ENCODE measurements around the gene ZNF283.
"Not testable (repeated sequence)": the region's sequence is repeated elsewhere in the genome, so short reads cannot be mapped to it uniquely, and the experiment has no call there.

ZNF283 gene

DNA sequence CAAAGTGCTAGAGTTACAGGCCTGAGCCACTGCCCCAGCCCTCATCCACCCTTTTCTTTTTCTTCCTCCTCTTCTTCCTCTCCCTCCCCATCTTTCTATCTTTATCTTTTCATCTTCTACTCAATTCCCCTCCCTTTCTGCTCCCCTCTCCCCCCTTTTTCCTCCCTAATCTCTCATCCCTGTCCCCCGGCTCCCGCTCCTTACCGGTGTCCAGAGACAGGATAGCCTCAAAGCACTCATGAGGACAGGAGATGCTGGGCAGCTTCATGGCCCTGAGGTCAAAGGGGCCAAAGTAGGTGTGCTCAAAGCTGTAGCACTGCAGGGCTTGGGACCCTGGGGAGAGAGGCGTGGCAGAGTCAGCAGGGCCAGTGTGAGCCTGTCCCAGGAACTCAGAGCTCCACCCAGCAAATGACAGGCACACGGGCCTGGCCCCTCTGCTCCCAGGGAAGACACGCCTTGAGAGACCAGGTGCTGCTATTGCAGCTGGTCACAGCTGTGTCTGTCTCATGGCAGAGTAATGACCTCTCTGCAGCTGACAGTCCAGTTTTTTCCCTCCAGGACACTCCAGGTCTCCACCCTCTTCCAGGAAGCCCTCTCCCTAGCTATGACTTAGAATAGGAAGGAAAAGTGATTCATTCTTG, 27.5 kb upstream of the ZNF283 start:
- no peak for DNase-seq (ENCODE audit: low read depth)

DNA sequence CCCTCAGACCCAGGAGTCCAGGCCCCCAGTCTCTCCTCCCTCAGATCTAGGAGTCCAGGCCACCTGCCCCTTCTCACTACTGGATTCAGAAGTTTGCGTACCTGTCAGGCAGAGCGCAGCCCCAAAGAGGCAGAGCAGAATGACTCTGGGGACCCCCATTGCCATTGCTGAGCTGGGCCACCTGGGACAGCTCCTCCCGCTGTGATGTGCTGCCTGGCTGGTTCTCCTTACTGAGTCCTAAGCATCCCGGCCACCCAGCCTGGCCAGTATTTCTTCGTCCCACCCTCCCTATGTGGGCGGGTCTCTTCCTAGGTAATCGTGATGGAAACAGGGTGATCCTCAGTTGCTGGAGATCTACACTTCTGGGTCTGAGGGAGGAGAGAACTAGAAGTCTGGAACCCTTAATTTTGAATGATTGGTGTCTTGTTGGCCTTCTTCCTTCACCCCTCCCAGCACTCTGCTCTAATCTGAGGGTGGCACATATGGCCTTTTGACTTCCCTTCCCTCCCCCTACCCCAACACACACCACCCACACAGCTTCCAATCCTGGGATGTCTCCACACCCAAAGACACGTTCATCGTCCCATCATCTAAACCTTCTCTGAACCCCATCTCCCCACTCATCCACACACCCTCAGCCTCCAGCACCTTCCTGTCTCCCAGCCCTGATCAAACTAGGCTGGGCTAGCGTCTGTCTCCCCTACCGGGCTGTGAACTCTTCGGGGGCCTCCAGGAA, 24.7 kb upstream of the ZNF283 start, which contains the start of gene LYPD5:
TSS of gene LYPD5 (minus strand) at position 232 of the 736 bp plus-strand sequence. CDS start at position 165, 67 bp downstream.
- no peak for DNase-seq (ENCODE audit: low read depth)

DNA sequence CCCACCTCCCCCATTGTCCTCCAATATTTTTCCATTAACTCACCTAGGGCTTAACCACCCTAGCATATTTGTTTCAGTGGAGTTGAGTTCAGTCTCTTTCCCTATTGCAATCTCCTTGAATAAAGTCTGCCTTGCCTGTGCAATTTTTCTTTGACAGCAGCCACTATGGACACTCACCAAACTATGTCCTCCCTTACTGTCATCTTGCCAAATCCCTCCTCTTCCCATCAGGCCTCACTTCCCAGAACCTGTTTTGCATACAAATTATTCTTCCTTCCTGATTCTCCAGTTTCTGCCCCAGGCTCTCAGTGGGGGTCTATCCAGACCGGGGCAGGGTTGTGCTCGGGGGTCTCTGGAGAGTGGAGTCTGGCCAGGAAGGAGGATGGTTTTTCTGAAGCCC, 22.7 kb upstream of the ZNF283 start:
- no peak for DNase-seq (ENCODE audit: low read depth)

DNA sequence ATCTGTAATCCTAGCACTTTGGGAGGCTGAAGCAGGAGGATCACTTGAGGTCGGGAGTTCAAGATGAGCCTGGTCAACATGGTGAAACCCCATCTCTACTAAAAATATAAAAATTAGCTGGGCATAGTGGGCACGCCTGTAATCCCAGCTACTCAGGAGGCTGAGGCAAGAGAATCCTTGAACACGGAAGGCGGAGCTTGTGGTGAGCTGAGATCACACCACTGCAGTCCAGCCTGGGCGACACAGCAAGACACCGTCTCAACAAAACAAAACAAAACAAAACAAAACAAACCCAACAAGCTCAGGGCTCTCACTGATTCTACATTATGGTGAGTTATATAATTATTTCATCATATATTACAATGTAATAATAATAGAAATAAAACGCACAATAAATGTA, 20.7 kb upstream of the ZNF283 start:
- DNase-seq (ENCODE audit: low read depth) = not testable (repeated sequence)

DNA sequence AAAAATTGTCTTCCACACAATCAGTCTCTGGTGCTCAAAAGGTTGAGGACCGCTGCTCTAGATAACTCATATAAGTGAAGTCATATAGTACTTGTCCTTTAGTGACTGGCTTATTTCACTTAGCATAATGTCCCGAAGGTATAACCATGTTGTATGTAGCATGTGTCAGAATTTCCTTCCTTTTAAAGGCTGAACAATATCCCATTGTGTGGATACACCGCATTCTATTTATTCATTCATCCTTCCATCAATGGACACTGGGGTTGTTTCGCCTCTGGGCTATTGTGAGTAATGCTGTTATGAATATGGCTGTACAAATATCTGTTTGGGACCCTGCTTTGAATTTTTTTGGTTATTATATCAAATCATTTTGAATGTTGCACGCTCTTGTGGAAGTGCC, 20.3 kb upstream of the ZNF283 start:
- no peak for DNase-seq (ENCODE audit: low read depth)

DNA sequence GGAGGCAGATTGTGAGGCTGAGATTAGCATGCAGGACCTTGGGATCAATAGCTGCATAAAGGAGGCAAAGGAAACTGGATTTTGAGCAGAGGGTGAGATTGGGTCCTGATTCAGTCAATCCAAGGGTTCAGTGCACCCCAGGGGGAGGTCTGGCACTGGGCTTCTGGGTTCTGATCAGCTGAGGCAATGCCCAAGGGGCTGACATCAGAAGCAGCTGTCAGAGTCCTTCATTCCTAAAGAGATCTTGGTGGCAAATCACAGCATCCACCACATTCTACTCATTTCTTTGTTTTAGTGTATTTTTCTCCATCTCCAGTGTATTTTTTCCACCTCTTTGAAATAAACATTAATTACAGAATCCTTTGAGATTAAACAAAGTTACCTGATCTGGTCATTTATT, 19.5 kb upstream of the ZNF283 start:
- DNase-seq (ENCODE audit: low read depth) = no peak

DNA sequence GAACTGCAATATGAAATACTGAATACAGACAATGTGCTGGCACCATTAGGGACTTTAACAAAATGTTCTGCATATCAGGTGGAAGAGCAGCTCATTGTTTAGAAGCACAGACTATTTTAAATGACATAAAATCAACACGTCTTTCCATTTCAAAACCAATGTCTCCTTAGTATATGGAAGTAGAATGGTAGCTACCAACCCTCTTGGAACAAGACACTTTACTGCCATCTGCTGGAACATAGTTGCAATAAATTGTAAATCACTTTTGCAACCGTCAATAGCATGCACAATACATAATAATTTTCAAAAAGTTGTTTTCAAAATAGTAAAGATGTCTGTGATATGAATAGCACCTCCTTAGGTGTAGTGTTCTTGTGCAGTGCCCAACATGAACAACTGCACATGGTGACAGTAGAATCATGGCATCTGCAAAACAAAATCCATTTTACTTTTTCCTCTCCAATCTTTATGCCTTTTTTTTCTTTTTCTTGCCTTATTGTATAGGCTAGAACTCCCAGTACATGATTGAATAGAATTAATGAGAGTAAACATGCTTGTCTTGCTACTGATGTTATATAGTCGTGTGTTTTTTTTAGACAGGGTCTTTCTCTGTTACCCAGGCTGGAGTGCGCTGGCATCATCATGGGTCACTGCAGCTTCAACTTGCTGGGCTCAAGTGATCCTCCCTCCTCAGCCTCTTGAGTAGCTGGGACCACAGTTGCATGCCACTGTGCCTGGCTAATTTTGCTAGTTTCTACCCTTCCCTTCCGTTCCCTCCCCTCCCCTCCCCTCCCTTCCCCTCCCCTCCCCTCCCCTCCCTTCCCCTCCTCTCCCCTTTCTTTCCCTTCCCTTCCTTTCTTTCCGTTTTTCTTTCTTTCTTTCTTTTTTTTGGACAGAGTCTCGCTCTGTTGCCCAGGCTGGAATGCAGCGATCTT, 17.1 kb upstream of the ZNF283 start:
- no peak for DNase-seq (ENCODE audit: low read depth)

DNA sequence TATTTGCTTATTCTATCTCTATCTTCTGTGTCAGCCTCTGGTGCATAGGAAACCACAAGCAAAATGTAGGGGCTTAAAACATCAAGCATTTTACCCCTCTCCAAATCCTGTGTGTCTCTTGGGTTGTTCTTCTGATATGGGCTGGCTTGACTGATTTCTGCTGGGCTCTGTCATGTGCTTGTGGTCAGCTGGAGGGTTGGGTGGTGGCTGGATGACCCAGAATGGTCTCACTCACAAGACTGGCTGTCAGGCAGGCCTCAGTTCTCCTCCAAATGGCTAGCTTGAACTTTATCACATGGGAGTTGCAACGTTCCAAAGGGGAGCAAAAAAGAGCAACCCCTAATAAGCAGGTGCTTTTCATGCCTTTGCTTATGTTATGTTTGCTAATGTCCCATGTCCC, 15.3 kb upstream of the ZNF283 start:
- no peak for DNase-seq (ENCODE audit: low read depth)

DNA sequence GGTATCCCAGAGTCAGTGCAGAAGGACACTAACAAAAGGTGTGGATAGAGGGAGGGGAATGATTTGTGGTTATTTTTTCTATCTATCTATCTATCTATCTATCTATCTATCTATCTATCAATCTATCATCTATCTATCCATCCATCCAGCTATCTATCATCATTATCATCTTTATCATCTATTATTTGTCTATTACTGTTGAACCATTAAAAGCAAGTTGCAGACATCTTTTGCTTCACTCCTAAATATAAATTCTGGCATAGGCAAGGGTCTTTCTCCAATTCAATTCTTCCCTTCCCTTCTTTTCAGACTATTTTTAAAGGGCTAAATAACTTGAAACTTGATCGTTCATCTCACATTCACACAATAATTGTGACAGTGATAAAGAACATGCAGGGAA, 14.9 kb upstream of the ZNF283 start:
- DNase-seq (ENCODE audit: low read depth) = no peak

DNA sequence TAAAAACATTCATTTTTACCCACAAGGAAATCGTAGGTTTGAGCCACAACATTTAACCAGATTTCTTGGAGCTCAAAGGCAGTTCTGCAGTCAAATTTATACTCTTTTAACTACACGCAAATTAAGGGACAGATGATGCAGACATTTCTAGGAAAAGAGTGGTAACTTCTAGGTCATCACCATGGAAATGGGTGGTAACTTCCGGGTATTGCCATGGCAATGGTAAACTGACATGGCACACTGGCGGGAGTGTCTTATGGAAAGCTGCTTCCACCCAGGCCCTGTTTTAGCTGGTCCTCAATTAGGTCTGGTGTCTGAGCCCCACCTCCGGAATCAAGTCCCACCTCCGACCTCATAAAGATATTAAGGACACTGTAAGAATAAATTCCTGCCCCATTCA, 14.4 kb upstream of the ZNF283 start:
- DNase-seq (ENCODE audit: low read depth) = no peak

DNA sequence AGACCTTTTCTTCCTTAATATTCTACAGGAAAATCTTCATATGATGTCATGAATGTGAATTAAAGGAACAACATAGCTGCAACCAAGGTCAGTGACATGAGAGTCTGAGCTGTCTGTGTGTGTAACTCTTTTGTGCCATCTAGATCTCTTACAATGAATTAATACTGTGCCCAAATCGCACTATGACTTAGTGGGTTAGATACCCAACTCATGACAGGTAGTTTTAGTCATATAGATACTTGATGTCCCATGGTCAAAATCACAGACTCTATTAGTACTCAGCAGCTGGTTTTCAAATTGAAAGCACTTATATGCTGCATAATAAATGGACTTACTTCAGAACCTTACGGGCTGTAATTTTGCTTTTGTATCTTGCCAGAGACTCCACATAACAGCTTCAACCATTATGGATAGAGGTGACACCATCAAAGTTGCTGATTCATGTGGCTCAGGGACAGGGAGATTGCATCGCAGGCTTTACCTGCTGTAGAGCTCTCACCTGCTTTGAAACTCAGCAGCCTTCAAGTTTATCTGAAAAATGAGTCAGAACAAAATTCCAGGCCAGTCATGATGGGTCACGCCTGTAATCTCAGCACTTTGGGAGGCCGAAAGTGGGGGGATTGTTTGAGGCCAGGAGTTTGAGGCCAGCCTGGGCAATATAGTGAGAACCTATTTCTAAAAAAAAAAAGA, 12.3 kb upstream of the ZNF283 start:
- DNase-seq (ENCODE audit: low read depth) = no peak

DNA sequence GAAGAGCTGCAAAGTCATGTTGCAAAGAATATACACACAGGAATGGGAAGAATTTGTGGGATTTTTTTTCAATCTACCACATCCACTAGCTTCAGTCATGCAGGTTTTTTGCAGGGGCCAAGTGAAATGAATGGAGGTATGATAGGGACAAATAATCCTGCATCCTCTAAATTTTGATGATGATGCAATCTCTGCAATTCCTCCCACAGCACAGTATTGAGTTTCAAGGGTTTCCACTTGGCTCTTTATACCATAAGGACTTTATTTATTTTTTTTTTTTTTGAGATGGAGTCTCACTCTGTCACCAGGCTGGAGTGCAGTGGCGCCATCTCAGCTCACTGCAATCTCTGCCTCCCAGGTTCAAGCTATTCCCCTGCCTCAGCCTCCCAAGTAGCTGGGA, 9.7 kb upstream of the ZNF283 start:
- DNase-seq (ENCODE audit: low read depth) = not testable (repeated sequence)

DNA sequence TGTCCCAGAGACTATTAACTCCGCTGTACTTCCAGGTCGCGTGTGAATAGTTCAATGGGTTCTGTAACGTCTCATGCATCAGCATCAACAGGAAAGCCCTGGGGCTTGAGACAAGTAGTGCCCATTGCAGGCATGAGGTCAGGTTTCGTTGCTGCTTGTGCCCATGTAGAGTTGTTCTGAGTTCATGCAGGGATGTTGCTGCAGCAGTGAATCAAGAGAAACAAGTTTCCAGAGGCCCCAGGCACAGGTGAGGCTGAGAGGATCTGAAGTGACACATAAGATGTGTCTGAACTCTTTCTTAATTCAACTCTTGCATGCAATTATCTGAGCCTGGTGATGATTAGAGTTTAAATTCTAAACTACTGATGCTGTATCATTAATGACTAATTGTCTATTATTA, 8.6 kb upstream of the ZNF283 start:
- no peak for DNase-seq (ENCODE audit: low read depth)

DNA sequence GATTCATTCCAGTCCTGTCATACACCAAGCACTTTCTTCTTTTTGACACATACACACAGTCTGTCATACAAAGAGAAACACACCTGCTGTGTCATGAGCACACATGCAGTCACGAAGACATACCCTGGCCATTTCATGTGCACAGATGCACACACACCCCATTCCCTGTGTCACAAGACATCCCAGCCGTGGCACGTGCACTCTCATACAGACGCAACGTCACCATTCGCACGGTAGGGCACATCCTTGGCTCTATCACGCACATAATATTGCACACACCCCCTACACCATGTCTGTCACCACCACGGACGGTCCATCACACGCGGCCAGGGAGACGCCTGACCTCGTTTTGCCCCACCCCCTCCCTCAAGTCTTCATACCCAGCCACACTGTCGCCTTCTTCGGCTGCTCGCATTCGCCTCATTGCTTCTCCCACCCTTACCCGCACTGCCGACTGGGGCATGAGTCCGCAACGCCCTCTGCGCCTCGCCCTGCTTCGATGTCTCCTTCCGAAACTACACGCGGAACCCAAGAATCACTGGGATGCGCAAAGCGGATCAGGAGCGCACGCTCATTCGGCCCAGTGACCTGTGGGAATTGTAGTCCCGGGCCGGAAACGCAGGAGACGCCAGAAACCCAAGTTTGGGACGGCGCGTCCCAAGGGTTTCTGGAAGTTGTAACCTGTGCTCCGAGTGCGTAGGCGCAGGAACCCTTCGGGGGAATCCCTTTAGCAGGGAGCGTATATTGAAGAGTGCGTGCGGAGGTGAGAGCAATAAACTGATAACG, 6.8 kb upstream of the ZNF283 start:
- DNase-seq (ENCODE audit: low read depth) = no peak

DNA sequence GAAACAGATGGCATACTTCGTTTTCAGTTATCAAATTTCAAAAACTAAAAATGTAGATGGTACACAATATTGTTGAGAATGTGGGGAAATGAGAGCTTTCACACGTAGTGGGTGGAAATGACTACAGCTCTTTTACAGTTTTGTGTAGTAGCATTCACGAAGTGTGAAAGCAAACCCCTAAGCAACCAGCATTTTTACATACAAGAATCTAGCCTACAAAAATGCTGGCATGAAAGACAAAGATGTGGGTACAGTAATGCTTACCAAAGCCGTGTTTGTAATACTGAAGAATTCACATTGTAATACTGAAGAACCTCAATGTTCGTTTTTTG, 6.3 kb upstream of the ZNF283 start:
- no peak for DNase-seq (ENCODE audit: low read depth)

DNA sequence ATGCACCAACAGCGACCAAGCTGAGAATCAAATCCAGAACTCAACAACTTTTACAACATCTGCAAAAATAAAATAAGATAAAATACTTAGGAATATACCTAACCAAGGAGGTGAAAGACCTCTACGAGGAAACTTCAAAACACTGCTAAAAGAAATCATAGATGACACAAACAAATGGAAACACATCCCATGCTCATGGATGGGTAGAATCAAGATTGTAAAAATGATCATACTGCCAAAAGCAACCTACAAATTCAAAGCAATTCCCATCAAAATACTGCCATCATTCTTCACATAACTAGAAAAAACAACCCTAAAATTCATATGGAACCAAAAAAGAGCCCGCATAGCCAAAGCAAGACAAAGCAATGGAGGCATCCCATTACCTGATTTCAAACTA, 3.3 kb upstream of the ZNF283 start:
- not testable (repeated sequence) for DNase-seq (ENCODE audit: low read depth)

DNA sequence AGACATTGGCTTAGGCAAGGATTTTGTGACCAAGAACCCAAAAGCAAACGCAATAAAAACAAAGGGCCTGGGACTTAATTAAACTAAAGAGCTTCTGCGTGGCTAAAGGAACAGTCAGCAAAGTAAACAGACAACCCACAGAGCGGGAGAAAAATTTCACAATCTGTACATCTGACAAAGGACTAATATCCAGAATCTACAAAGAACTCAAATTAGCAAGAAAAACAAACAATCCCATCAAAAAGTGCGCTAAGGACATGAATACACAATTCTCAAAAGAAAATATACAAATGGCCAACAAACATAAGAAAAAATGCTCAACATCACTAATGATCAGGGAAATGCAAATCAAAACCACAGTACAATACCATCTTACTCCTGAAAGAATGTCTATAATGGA, 2.5 kb upstream of the ZNF283 start:
- DNase-seq (ENCODE audit: low read depth) = not testable (repeated sequence)

DNA sequence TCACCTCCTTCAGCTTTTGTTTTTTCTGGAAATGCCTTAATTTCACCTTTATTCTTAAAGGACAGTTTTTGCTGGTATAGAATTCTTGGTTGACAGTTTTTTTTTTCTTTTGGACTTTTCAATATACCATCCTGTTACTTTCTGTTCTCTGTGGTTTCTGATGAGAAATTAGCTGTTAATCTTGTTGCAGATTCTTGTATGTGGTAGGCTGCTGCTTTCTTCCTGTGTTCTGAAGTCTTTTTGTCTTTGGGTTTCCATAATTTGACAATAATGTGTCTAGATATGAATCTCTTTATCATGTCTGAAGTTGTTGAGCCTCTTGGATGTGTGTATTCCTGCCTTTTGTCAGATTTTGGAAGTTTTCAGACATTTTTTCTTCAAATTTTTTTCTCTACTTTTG, 12.0 kb downstream of the ZNF283 start:
- DNase-seq (ENCODE audit: low read depth) = no peak

DNA sequence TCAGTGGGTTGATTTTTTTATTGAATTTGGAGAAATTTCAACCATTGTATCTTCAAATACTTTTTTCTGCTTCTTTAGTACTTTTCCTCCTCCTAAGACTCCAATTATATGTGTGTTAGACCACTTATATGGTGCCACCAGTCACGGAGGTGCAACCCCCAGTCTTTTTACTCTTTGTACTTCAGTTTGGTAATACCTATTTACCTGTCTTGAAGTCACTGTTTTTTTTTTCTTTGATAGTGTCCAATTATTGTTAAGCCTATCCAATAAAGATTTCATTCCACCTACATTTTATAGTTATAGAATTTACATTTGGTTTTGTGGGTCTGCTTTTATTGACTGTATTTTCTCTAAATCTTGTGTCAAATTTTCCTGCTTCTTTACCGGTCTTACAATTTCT, 14.9 kb downstream of the ZNF283 start:
- no peak for DNase-seq (ENCODE audit: low read depth)

DNA sequence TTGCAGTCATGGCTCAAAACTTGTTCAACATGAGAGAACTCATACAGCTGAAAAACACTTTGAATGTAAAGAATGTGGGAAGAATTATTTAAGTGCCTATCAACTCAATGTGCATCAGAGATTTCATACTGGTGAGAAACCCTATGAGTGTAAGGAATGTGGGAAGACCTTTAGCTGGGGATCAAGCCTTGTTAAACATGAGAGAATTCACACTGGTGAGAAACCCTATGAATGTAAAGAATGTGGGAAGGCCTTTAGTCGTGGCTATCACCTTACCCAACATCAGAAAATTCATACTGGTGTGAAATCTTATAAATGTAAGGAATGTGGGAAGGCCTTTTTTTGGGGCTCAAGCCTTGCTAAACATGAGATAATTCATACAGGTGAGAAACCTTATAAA, 20.1 kb downstream of the ZNF283 start:
- DNase-seq (ENCODE audit: low read depth) = no peak

DNA sequence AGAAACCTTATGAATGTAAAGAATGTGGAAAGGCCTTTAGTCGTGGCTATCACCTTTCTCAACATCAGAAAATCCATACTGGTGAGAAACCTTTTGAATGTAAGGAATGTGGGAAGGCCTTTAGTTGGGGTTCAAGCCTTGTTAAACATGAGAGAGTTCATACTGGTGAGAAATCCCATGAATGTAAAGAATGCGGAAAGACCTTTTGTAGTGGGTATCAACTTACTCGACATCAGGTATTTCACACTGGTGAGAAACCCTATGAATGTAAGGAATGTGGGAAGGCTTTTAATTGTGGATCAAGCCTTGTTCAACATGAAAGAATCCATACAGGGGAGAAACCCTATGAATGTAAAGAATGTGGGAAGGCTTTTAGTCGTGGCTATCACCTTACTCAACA, 20.8 kb downstream of the ZNF283 start:
- DNase-seq (ENCODE audit: low read depth) = no peak

DNA sequence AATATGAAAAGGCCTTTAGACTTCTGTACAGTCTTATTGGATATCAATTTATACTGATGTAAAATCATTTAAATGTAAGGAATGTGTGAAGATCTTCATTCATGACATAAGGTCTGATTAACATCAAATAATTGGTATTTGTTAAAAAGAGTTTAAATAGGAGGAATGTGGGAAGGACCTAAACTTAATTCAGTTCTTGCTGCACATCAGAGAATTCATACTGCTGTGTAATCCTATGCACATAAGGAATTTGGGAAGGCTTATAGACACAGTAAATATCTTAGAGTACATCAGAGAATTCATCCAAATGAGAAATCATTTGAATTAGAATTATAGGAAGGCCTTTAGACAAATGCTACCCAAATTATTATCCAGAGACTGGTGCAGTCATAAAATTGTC, 21.7 kb downstream of the ZNF283 start:
- DNase-seq (ENCODE audit: low read depth) = no peak
